Measurements from ENCODE around the gene DEPDC4.

The DEPDC4 gene

DNA sequence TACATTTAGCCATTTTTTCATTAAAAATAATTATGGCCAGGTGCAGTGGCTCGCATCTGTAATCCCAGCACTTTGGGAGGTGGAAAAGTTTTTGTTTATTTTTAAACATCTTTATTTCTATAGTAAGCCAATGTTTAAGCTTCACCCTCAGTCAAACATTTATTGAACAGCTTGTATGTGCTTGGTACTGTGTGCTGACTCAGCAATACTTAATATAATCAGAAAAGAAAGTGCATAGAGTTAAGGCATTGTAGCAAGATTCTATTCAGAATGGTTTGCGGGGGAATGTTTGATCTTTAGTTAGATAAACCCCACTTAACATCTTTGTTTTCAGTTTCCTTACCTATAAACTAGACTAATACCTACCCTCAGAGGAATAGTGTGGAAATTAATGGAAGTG, 55.2 kb downstream of the DEPDC4 start:
- no peak for DNase-seq

DNA sequence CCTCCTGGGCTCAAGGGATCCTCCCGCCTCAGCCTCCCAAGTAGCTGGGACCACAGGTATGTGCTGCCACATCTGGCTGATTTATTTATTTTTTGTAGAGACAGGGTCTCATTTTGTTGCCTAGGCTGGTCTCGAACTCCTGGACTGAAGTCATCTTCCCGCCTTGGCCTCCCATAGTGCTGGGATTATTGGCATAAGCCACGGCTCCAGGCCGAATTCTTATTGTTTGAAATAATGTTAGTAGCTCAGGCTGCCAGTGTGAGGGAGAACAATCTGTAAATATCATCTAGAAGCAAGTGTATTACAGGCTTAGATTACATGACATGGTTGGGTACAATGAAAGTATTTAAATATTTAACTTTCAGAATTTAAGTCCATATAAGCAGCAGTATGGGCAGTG, 58.0 kb downstream of the DEPDC4 start:
- DNase-seq, result no peak

DNA sequence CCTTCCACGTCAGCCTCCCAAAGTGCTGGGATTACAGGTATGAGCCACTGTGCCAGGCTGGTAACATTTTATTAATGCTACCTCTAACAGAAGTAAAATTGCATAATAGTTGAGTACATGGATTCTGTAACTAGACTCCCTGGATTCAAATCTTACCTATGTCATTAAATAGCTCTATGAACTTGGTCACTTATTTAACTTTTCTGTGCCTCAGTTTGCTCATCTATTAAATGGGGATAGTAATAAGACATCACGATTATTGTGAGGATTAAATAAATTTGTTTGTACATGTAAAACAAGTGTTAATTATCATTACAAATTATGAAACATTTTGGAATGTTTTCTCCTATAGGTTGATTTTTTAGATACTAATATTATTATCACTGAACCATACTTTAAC, 59.6 kb downstream of the DEPDC4 start:
- no peak for DNase-seq

DNA sequence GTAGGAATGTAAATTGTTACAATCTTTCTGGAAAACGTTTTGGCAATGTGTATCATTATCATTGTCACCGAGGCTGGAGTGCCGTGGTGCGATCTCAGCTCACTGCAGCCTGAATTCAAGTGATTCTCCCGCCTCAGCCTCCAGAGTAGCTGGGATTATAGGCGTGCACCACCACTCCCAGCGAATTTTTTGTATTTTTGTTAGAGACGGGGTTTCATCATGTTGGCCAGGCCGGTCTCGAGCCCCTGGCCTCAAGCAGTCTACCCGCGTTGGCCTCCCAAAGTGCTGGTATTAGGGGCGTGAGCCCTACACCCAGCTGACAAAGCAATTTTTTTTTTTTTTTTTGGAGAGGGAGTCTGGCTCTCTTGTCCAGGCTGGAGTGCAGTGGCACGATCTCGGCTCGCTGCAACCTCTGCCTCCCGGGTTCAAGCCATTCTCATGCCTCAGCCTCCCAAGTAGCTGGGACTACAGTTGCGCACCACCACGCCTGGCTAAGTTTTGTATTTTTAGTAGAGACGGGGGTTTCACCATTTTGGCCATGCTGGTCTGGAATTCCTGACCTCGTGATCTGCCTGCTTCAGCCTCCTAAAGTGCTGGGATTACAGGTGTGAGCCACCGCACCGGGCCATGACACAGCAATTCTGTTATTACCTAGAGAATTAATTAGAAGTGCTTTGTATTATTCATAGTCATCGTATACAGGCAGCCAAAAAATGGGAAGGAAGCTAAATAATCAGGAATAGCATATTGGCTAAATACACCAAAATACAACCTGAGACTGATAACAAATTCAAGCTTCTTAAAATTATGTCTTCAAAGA, 65.1 kb downstream of the DEPDC4 start:
- DNase-seq, result no peak

DNA sequence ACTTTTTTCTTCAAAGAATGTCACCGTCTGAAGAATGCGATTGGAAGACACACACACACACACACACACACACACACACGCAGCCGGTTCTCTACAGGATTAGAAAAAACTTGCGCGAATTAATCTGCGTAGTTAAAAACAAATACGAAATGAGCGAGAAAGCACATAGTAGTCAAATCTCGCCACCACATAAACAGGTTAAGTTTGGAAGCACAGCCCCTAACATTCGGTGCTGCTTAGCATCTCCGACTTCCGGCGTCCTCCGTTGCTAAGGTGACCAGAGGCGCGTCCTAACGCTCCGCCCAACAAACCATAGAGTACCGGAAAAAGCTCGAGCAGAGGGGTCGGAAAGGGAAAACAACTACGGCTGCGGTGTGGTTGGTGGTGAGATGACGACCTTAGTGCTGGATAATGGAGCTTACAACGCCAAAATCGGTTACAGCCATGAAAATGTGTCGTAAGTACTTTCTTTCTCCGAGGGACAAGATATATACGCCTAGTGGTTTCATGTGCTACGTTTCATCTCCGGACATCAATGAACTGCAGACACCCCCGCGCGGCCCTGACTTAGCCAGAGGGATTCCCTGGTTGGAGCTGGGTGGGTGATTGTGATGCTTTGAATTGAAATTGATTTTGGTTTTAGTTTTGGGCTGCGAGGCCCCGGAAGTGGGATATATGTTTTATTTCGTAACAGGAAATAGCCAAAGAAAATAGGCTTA, 66.3 kb downstream of the DEPDC4 start, which contains the start of gene ACTR6:
TSS of gene ACTR6 (plus strand) at position 353 of the 719 bp plus-strand sequence. CDS start at position 390, 37 bp downstream.
- peak; percentile 70 for DNase-seq

DNA sequence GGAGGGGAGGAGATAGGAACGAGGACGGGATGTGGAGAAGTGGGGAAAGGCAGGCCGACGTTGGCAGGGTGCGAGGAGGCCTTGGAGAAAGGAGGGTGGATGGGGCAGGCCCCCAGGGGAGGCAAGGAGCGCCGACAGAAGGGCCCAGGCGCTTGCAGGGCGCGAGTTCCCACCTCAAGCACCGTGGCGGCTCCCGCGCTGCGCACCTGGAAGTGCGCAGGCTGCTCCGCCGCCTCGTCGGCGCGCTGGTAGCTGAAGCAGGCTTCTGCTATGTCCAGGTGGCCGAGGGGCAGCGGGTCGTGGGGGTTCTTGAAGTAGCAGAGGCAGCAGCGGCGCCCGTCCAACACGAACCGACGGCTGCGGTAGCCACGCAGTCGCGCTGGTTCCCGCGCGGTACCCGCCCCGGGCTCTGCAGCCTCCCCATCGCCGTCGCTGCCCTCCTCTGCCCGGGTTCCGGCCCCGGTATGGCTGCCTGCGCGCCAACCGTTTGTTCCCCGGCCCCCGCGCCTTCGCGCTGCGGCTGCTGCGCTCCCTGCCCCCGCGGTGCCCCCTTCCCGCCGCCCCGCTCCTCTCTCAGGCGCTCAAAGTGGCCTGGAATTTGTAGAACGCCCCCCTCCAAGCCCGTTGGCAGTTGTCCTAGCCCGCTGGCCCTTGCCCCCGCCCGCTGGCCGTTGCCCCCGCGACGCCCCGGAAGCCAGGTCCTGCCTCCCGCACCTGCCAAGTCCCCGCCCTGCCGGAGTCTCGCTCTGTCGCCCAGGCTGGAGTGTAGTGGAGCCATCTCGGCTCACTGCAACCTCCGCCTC, 67.3 kb downstream of the DEPDC4 start:
- peak; percentile 27 for DNase-seq

DNA sequence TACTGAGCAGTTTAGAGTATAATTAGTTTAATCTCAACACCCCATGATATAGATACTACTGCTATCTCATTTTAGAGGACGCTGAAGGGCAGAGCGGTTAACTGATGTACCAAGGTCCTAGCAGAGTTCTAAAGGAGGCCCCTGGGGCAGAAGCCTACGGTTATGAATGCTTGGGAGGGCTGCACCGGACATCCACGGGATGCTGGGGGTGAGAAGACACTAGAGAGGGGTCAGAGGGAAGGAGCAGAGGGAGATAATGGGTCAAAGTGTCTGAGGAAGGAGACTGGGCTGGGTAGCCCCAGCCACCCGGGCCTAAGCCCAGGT, 67.9 kb downstream of the DEPDC4 start:
- DNase-seq, result no peak

DNA sequence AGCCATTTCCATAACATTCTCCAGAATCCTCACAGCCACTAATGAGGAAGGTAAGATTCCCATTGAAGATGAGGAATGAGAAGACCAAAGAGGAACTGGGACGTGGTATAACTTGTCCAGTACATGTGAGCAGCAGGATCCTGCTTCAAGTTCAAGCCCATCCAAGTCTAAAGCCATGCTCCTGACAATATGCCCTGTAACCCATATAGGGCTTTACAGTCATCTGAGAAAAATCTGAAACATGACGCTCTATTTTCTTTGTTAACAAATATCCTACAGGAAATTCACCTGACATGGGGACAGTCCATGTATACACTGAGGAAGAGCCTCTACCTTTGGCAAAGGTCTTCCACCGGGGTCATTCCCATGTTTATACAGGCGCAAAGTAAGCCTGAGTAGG, 69.4 kb downstream of the DEPDC4 start:
- DNase-seq, result no peak

DNA sequence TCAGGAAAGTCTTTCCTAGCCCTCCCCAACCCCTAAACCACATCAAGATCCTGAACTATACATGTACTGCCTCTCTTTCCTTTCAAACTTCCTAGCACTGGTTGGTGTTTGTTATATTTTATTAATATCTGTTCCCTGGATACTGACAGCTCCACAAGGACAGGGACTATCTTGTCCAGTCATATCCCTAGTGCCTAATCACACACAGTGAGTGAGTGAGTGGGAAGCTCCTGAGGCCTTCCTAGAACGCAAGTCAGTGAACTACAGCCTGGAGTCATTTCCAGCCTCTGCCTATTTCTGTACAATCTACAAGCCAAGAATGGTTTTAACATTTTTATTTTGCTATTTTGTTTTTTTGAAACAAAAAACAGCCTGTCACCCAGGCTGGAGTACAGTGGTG, 73.8 kb downstream of the DEPDC4 start:
- DNase-seq, result no peak

Measured in GF-D8 (cell line).